GM12878 (cell line): ENCODE measurements around the gene ADCY6. TPM values are rescaled to one million over a fixed set of nuclear protein-coding genes. Genes with fewer than 3 reads are reported as not detected.

ENCODE experiments used
- ATAC-seq: fragments of 200-7000 bp; cut with Tn5 transposase; 3 replicates; pipeline ENCODE4 v1.9.1; 2020; ENCODE audit warnings: mild to moderate bottlenecking, moderate library complexity
- BruUV-seq: library from RNA; stranded (reverse); fragments of 400-500 nt; replicated peaks from 2 replicates; lab custom pipeline; 2021; lab: Mats Ljungman, UMichigan
- CTCF ChIA-PET: fragments of 300-600 bp; sonication (Branson Sonifier 250); formaldehyde crosslinking; extraction: SDS; loops from one replicate; lab custom pipeline; 2021; ENCODE audit warnings: inconsistent platforms; lab: Yijun Ruan, JAX
- POLR2A ChIA-PET: fragments of 350-600 bp; formaldehyde crosslinking; extraction: SDS; loops from one replicate; lab custom pipeline; 2021; ENCODE audit warnings: inconsistent platforms; lab: Charles Lee
- RAD21 ChIA-PET: fragments of 300-600 bp; sonication (Branson Sonifier 250); formaldehyde crosslinking; loops from one replicate; lab custom pipeline; 2023; ENCODE audit warnings: antibody characterized with exemption; ENCODE audit not compliant: unreplicated experiment; lab: Charles Lee
- SMC1A ChIA-PET: fragments of 300-600 bp; sonication (Branson Sonifier 250); formaldehyde crosslinking; loops from one replicate; lab custom pipeline; 2023; ENCODE audit not compliant: unreplicated experiment, uncharacterized antibody; lab: Charles Lee
- DNase-seq: peaks from one replicate; pipeline ENCODE4 v3.0.0-alpha.2; 2011; ENCODE audit warnings: low read depth, low spot score
- FAIRE-seq: peaks from 3 replicates; lab custom pipeline; 2011; peaks lifted over from hg19 to GRCh38; lab: Jason Lieb, UNC
- H2AFZ ChIP-seq: 2 replicates; pipeline ENCODE4 v1.6.0; 2011; ENCODE audit warnings: low read depth, low read length, control low read depth; ENCODE audit not compliant: control insufficient read depth
- H3K27ac ChIP-seq: 2 replicates; pipeline ENCODE4 v1.5.1; 2011; ENCODE audit warnings: control low read depth; ENCODE audit not compliant: control insufficient read depth, insufficient read depth
- H3K27me3 ChIP-seq, 2 experiments: replicated peaks in 1 of 2; 2 replicates each; pipeline versions ENCODE4 v1.6.0 to v1.6.1; 2011; ENCODE audit warnings: low read length in 1 of 2; ENCODE audit not compliant: control insufficient read depth in 2 of 2, insufficient read depth in 2 of 2
- H3K36me3 ChIP-seq, 2 experiments: 2 replicates each; pipeline ENCODE4 v1.5.1; 2011; ENCODE audit warnings: low read length in 1 of 2; ENCODE audit not compliant: control insufficient read depth in 2 of 2, insufficient read depth in 2 of 2
- H3K4me1 ChIP-seq: 2 replicates; pipeline ENCODE4 v1.6.1; 2011; ENCODE audit warnings: mild to moderate bottlenecking, low read length, moderate library complexity, mixed read lengths; ENCODE audit not compliant: control insufficient read depth, insufficient read depth
- H3K4me2 ChIP-seq: 2 replicates; pipeline ENCODE4 v1.6.0; 2011; ENCODE audit warnings: control low read depth; ENCODE audit not compliant: control insufficient read depth, insufficient read depth
- H3K4me3 ChIP-seq: fragments of 200-600 bp; sonication (generic); 2 replicates; pipeline ENCODE4 v1.5.1; 2016
- H3K79me2 ChIP-seq: 2 replicates; pipeline ENCODE4 v1.6.0; 2011; ENCODE audit warnings: low read length; ENCODE audit not compliant: control insufficient read depth, insufficient read depth
- H3K9ac ChIP-seq: 2 replicates; pipeline ENCODE4 v1.8.0; 2011; ENCODE audit warnings: low read length, control low read depth, mixed read lengths; ENCODE audit not compliant: control insufficient read depth, insufficient read depth
- H3K9me3 ChIP-seq: replicated peaks from 3 replicates; pipeline ENCODE4 v1.5.1; 2011; ENCODE audit warnings: mild to moderate bottlenecking, low read length; ENCODE audit not compliant: control insufficient read depth, insufficient read depth
- H4K20me1 ChIP-seq: 2 replicates; pipeline ENCODE4 v1.6.0; 2011; ENCODE audit not compliant: control insufficient read depth, insufficient read depth
- CBX5 ChIP-seq: sonication (generic); IDR thresholded peaks from 2 replicates; pipeline ENCODE4 v1.6.1; 2016; ENCODE audit warnings: low read depth, moderate library complexity, mild to moderate bottlenecking, inconsistent platforms
- IKZF2 ChIP-seq, 2 experiments: fragments of 450-650 bp; IDR thresholded peaks; 2 replicates each; pipeline ENCODE4 v1.6.1; 2017; ENCODE audit warnings: mild to moderate bottlenecking in 2 of 2, moderate library complexity in 2 of 2
- POLR2AphosphoS2 ChIP-seq: IDR thresholded peaks from 2 replicates; pipeline ENCODE4 v1.6.1; 2011; ENCODE audit warnings: low read depth, mild to moderate bottlenecking, low read length, improper control_type of control experiment, moderate library complexity
- POLR2AphosphoS5 ChIP-seq: IDR thresholded peaks from 2 replicates; pipeline ENCODE4 v1.6.1; 2011; ENCODE audit warnings: mild to moderate bottlenecking, low read length, inconsistent platforms
- PRDM15 ChIP-seq: fragments of 450-650 bp; formaldehyde crosslinking; IDR thresholded peaks from 2 replicates; pipeline ENCODE4 v1.4.0; 2020; ENCODE audit warnings: mild to moderate bottlenecking, moderate library complexity
- SKIL ChIP-seq: fragments of 450-650 bp; IDR thresholded peaks from 2 replicates; pipeline ENCODE4 v1.6.1; 2017; ENCODE audit warnings: mild to moderate bottlenecking, low read depth, inconsistent platforms; ENCODE audit not compliant: poor library complexity, severe bottlenecking
- SREBF2 ChIP-seq: IDR thresholded peaks from 2 replicates; pipeline ENCODE4 v1.6.1; 2012; ENCODE audit warnings: mild to moderate bottlenecking, low read length
- TAF1 ChIP-seq: IDR thresholded peaks from 2 replicates; pipeline ENCODE4 v1.6.1; 2011; ENCODE audit warnings: mild to moderate bottlenecking, low read depth, low read length, borderline replicate concordance
- ZNF384 ChIP-seq: IDR thresholded peaks from 2 replicates; pipeline ENCODE4 v1.6.1; 2012; ENCODE audit warnings: low read depth, mild to moderate bottlenecking, low read length, improper control_type of control experiment, borderline replicate concordance
- WGBS: methylation state at CpG from one replicate; pipeline ENCODE4 v1.1.6; 2016; ENCODE audit warnings: low lambda C conversion rate; ENCODE audit not compliant: insufficient replicate concordance, insufficient coverage; ENCODE audit errors: missing lambda C conversion rate; 5-methylcytosine and 5-hydroxymethylcytosine counted together
- in situ Hi-C: fragments of 300-500 bp; cut with MboI; formaldehyde crosslinking; loops from 9 replicates; pipeline ENCODE4 v1.14.3; 2018; ENCODE audit warnings: mixed read lengths
- intact Hi-C: fragments of 100-400 bp; cut with micrococcal nuclease; formaldehyde crosslinking; loops from one replicate; pipeline ENCODE4 v1.14.2; 2022; ENCODE audit not compliant: unreplicated experiment
- polyA plus RNA-seq, 11 experiments: library from polyadenylated mRNA; depleted of rRNA in 4 of 11; unstranded in 6 of 11; stranded (reverse) in 5 of 11; fragments of >200 nt; fragmentation: Nextera tagmentation in 4 of 11; fragmentation: Illumina TruSeq in 1 of 11; extraction: Ambion mirVana in 4 of 11; extraction: Trizol in 1 of 11; gene quantifications; 1 replicate in 1 of 11; 2 replicates in 10 of 11; pipeline versions ENCODE4 v1.2.1 to v1.2.3, GENCODE V29; 2011 to 2016; ENCODE audit warnings: inconsistent platforms in 2 of 11, missing spikeins in 2 of 11, low read depth in 1 of 11
- total RNA-seq, 4 experiments: library from RNA; depleted of rRNA in 3 of 4; stranded (reverse); fragments of >200 nt in 3 of 4; fragmentation: Illumina TruSeq in 1 of 4; extraction: Trizol in 1 of 4; gene quantifications; 2 replicates each; pipeline versions ENCODE4 v1.2.1 to v1.2.3, GENCODE V29; 2013 to 2021

The ADCY6 gene
- total and polyA plus RNA-seq, 10 of the 15 experiments (the other 5 are each of a cell fraction or from before 2014, with no cell fraction given), result 0.03 to 2.0 (median 0.14) TPM; not detected in 1

- intact Hi-C loops, result no loop called here
- FAIRE-seq, result no peak
- WGBS, result 61% methylated on average over 5 of the region's 5 CpGs
Observed at GRCh38 chr12:48810903-48811431, 22.1 kb upstream of the ADCY6 start.

More at GRCh38 chr12:48810903-48811431, 22.1 kb upstream of the ADCY6 start:
- DNase-seq, result no peak
- no peak overlapping the region for H2AFZ ChIP-seq
- RAD21 ChIA-PET, result no interaction called here
- H3K4me2 ChIP-seq, result no peak overlapping the region
- H4K20me1 ChIP-seq, result no peaks in the 10 kb centered on the region
- TF ChIP-seq SKIL, result no peak
- TF ChIP-seq IKZF2 (IDR thresholded peaks at IDR 0.05), result no peak
- no peak for TF ChIP-seq POLR2AphosphoS5
- TF ChIP-seq TAF1, result no peak
- TF ChIP-seq CBX5, result no peak
- no peak for TF ChIP-seq SREBF2
- TF ChIP-seq PRDM15 (CRISPR knock-in tag), result no peak
- TF ChIP-seq POLR2AphosphoS2, result no peak
- no peak for TF ChIP-seq ZNF384
- H3K79me2 ChIP-seq, result no peaks in the 10 kb centered on the region
- ATAC-seq, result no peak
- no TSS peak for BruUV-seq
- no peak overlapping the region for H3K9ac ChIP-seq
- CTCF ChIA-PET, result interaction anchor here (0.8 to 4.9 kb wide), 2 partner anchors 16 to 48 kb away, joined by 4 to 21 read pairs; no protein-coding TSS in a partner anchor
- peaks cover 3% of the 10 kb centered on the region for H3K4me1 ChIP-seq
- POLR2A ChIA-PET, result interaction anchor here (0.6 kb wide), 1 partner anchor 41 kb away, joined by 4 read pairs; the partner anchor contains the start of gene DDX23
- no peaks in the 10 kb centered on the region for H3K36me3 ChIP-seq
- no peaks in the 10 kb centered on the region for H3K9me3 ChIP-seq
- no peak overlapping the region for H3K27ac ChIP-seq
- H3K27me3 ChIP-seq, result no peaks in the 10 kb centered on the region; a peak in 2 of 4 replicates
- H3K4me3 ChIP-seq, result no peak overlapping the region
- SMC1A ChIA-PET, result interaction anchor here (1.3 kb wide), 1 partner anchor 14 kb away, joined by 4 read pairs; no protein-coding TSS in a partner anchor
- in situ Hi-C loops, result no loop called here
